Esophagus squamous epithelium (tissue), 5 donors: ENCODE measurements around the gene ATP10A. TPM values are rescaled to one million over a fixed set of nuclear protein-coding genes. Genes with fewer than 3 reads are reported as not detected.
"Not testable (repeated sequence)": the region's sequence is repeated elsewhere in the genome, so short reads cannot be mapped to it uniquely, and the experiment has no call there.

Source experiments
- DNase-seq: peaks from one replicate; lab custom pipeline; 2025; lab: John Stamatoyannopoulos, UW
- H3K27ac ChIP-seq, 4 donors: fragments of 200-600 bp; sonication (generic); one replicate each; pipeline ENCODE4 v1.5.1; 2016 to 2019; ENCODE audit warnings: mild to moderate bottlenecking in 1 of 4
- H3K27me3 ChIP-seq, 4 donors: fragments of 200-600 bp; sonication (generic); 1 replicate in 3 of 4; 2 replicates in 1 of 4; pipeline versions ENCODE4 v1.5.1 to v1.6.0; 2017 to 2021; ENCODE audit warnings: antibody characterized with exemption in 1 of 4
- H3K36me3 ChIP-seq, 3 donors: fragments of 200-600 bp; sonication (generic); one replicate each; pipeline ENCODE4 v1.5.1; 2016 to 2019
- H3K4me1 ChIP-seq, 3 donors: fragments of 200-600 bp; sonication (generic); one replicate each; pipeline ENCODE4 v1.5.1; 2017 to 2019
- H3K4me3 ChIP-seq, 4 donors: fragments of 200-600 bp; sonication (generic); 1 replicate in 3 of 4; 2 replicates in 1 of 4; pipeline ENCODE4 v1.5.1; 2016 to 2019; ENCODE audit warnings: mild to moderate bottlenecking in 2 of 4, moderate library complexity in 1 of 4
- H3K9me3 ChIP-seq, 3 donors: fragments of 200-600 bp; sonication (generic); one replicate each; pipeline ENCODE4 v1.5.1; 2016 to 2019
- POLR2A ChIP-seq, 4 donors: fragments of 450-650 bp; IDR thresholded peaks; one replicate each; pipeline ENCODE4 v1.6.1; 2017; ENCODE audit warnings: antibody characterized with exemption in 4 of 4, mild to moderate bottlenecking in 4 of 4, moderate library complexity in 3 of 4
- WGBS, 2 donors: methylation state at CpG; one replicate each; pipeline ENCODE4 v1.1.5; 2018; 5-methylcytosine and 5-hydroxymethylcytosine counted together
- intact Hi-C: fragments of 100-400 bp; cut with DNase I; formaldehyde crosslinking; loops from one replicate; pipeline ENCODE4 v1.15.0; 2022
- total RNA-seq, 4 donors: library from RNA; depleted of rRNA; stranded (reverse); fragments of >200 nt; gene quantifications; one replicate each; pipeline ENCODE4 v1.1.0, GENCODE V29; 2016
- TF ChIP-seq, protein P1 (sequence below), 6 experiments: fragments of 450-650 bp in 4 of 6; fragments of 200-600 bp in 2 of 6; sonication (generic) in 2 of 6; IDR thresholded peaks; one replicate each; pipeline ENCODE4 v1.5.1; 2016 to 2019; ENCODE audit warnings: antibody characterized with exemption in 6 of 6, mild to moderate bottlenecking in 4 of 6, moderate library complexity in 4 of 6
- donor health status: DM: yes; HTN: yes; CAD: no.

ATP10A gene
- total RNA-seq, 4 donors from 2014 or later, result 0.88 to 6.3 (median 1.9) TPM

DNA sequence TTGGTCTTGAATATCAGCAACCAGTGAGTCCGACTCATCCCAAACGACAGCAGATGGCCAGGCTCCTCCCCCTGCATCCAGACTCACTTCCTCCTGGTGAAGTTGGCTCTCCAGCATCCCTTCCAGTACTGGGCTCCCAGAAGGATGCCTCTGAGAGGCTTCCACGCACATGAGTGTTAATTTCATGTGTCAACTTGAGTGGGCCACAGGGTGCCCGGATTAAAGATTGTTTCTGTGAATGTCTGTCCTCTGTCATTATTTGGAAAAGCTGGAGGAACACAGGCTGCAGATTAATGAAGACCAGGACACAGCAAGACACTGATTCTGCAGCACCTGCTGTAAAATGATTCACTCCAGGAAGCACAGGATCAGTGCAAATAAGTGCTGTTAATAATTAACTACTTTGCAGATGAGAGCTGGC lies 99.8 kb downstream of the ATP10A start:
- 46 to 55% methylated on average over 2 to 4 of the region's 4 CpGs for WGBS, 2 donors
- no peak for DNase-seq
- intact Hi-C loops, result no loop called here
- no peak overlapping the region for H3K27ac ChIP-seq
- H3K4me1 ChIP-seq, result no peaks in the 10 kb centered on the region
- TF ChIP-seq, protein P1, sequence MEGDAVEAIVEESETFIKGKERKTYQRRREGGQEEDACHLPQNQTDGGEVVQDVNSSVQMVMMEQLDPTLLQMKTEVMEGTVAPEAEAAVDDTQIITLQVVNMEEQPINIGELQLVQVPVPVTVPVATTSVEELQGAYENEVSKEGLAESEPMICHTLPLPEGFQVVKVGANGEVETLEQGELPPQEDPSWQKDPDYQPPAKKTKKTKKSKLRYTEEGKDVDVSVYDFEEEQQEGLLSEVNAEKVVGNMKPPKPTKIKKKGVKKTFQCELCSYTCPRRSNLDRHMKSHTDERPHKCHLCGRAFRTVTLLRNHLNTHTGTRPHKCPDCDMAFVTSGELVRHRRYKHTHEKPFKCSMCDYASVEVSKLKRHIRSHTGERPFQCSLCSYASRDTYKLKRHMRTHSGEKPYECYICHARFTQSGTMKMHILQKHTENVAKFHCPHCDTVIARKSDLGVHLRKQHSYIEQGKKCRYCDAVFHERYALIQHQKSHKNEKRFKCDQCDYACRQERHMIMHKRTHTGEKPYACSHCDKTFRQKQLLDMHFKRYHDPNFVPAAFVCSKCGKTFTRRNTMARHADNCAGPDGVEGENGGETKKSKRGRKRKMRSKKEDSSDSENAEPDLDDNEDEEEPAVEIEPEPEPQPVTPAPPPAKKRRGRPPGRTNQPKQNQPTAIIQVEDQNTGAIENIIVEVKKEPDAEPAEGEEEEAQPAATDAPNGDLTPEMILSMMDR (IDR thresholded peaks at IDR 0.05), result no peak
- TF ChIP-seq POLR2A (IDR thresholded peaks at IDR 0.05), result no peak
- no peak overlapping the region for H3K4me3 ChIP-seq
- H3K36me3 ChIP-seq, result no peaks in the 10 kb centered on the region
- H3K9me3 ChIP-seq, result no peaks in the 10 kb centered on the region
- no peaks in the 10 kb centered on the region for H3K27me3 ChIP-seq

DNA sequence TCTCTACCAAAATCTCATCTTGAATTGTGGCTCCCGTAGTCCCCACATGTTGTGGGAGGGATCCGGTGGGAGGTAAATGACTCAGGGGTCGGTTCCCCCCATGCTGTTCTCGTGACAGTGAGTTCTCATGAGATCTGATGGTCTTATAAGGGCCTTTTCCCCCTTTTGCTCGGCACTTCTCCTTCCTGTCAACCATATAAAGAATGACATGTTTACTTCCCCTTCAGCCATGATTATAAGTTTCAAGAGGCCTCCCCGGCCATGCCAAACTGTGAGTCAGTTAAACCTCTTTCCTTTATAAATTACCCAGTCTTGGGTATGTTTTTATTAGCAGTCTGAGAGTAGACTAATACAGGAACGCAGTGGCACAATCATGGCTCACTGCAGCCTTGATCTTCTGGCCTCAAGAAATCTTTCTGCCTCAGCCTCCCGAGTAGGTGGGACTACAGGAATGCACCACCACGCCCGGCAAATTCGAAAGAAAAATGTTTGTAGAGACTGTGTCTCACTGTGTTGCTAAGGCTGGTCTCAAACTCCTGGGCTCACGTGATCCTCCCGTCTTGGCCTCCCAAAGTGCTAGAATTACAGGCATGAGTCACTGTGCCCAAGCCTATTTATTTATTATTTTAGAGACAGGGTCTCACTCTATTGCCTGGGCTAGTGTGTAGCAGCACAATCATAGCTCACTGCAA lies 101.0 kb downstream of the ATP10A start:
- H3K9me3 ChIP-seq, result no peaks in the 10 kb centered on the region
- no peak overlapping the region for H3K27ac ChIP-seq
- H3K27me3 ChIP-seq, result no peaks in the 10 kb centered on the region
- no peak overlapping the region for H3K4me3 ChIP-seq
- TF ChIP-seq, protein P1 (IDR thresholded peaks at IDR 0.05), result no peak
- no peak for TF ChIP-seq POLR2A (IDR thresholded peaks at IDR 0.05)
- no peaks in the 10 kb centered on the region for H3K4me1 ChIP-seq
- H3K36me3 ChIP-seq, result no peaks in the 10 kb centered on the region
- no peak for DNase-seq
- WGBS, 2 donors, result 58 to 63% methylated on average over 13 of the region's 13 CpGs
- intact Hi-C loops, result no loop called here

DNA sequence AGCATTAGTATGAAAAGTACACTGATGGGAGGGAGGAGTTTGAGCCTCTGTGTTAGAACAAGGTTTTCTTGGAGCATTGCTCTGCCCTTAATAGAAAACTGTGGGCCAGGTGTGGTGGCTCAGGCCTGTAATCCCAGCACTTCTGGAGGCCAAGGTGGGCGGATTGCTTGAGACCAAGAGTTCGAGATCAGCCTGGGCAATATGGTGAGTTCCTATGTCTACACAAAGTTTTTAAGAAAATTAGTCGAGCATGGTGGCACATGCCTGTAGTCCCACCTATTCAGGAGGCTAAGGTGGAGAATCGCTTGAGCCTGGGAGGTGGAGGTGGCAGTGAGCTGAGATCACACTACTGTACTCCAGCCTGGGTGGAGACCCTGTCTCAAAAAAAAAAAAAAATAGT lies 103.7 kb downstream of the ATP10A start:
- H3K27me3 ChIP-seq, result no peaks in the 10 kb centered on the region
- H3K4me3 ChIP-seq, result no peak overlapping the region
- H3K4me1 ChIP-seq, result no peaks in the 10 kb centered on the region
- TF ChIP-seq, protein P1 (IDR thresholded peaks at IDR 0.05), result no peak
- no peak for TF ChIP-seq POLR2A (IDR thresholded peaks at IDR 0.05)
- no peak for DNase-seq
- 89 to 93% methylated on average over 4 of the region's 4 CpGs for WGBS, 2 donors
- no peaks in the 10 kb centered on the region for H3K9me3 ChIP-seq
- no peaks in the 10 kb centered on the region for H3K36me3 ChIP-seq
- intact Hi-C loops, result no loop called here
- H3K27ac ChIP-seq, result no peak overlapping the region

DNA sequence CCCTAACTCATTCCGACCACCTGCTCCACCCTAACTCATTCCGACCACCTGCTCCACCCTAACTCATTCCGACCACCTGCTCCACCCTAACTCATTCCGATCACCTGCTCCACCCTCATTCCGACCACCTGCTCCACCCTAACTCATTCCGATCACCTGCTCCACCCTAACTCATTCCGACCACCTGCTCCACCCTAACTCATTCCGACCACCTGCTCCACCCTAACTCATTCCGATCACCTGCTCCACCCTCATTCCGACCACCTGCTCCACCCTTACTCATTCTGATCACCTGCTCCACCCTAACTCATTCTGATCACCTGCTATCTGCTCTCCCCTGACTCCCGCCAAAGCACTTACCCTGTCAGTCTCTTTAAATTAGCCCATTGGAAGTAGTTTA lies 104.5 kb downstream of the ATP10A start:
- WGBS, 2 donors, result 87 to 88% methylated on average over 11 of the region's 11 CpGs
- H3K9me3 ChIP-seq, H3K27me3 ChIP-seq, H3K36me3 ChIP-seq, intact Hi-C loops, DNase-seq, H3K4me1 ChIP-seq, H3K27ac ChIP-seq, H3K4me3 ChIP-seq: not testable (repeated sequence)

DNA sequence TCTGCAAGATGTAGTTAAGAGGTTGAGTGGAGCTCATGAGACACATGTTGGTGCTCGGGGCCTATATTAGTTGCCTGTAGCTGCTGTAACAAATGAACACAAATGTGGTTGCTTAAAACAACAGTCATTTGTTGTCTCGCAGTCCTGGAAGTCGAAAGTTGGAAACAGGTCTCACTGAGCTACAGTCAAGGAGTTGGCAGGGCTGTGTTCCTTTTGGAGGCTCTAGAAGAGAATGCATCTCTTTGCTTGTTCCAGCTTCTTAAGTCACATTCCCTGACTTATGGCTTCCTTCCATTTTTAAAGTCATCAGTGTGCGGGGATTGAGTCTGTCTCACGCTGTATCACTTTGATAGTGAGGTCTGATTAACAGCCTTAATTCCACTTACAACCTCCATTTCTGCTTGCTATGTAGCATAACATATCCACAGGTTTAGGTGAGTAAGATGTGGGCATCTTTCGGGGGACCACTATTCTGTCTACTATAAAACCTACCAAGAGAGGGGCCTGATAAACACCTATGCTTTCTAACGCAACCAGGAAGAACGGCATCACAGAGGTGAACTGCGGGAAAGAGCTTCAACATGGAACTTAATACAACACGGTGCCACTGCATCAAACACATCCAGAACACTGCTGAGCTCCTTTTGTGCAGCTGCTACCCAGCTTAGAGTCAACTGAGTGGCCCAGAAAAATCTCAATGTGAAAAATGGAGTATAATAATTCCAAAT lies 119.4 kb downstream of the ATP10A start:
- no peak for DNase-seq
- no peaks in the 10 kb centered on the region for H3K36me3 ChIP-seq
- WGBS, 2 donors, result 88 to 89% methylated on average over 8 to 10 of the region's 10 CpGs
- no peaks in the 10 kb centered on the region for H3K27me3 ChIP-seq
- intact Hi-C loops, result no loop called here
- H3K27ac ChIP-seq, result peak overlapping the region in 1 of 4 donors; percentile 5
- H3K9me3 ChIP-seq, result no peaks in the 10 kb centered on the region
- TF ChIP-seq POLR2A (IDR thresholded peaks at IDR 0.05), result no peak
- peaks cover 0 to 5% (median 2%) of the 10 kb centered on the region in 3 donors for H3K4me1 ChIP-seq
- H3K4me3 ChIP-seq, result no peak overlapping the region
